Chondrocyte (in vitro differentiated cells): ENCODE measurements around the gene NPAS2. TPM values are rescaled to one million over a fixed set of nuclear protein-coding genes. Genes with fewer than 3 reads are reported as not detected.

Experiments
- DNase-seq: peaks from one replicate; pipeline ENCODE4 v3.0.0; 2021; ENCODE audit warnings: mixed read lengths, low spot score
- H3K27ac Mint-ChIP-seq: one replicate; pipeline ENCODE4 v1.8.0; 2021; ENCODE audit warnings: mild to moderate bottlenecking, moderate library complexity, mixed read lengths; ENCODE audit not compliant: unreplicated experiment
- H3K27me3 Mint-ChIP-seq: 2 replicates; pipeline ENCODE4 v1.8.0; 2021; ENCODE audit warnings: low read depth, mixed read lengths
- H3K36me3 Mint-ChIP-seq: 2 replicates; pipeline ENCODE4 v1.8.0; 2021; ENCODE audit warnings: low read depth, mixed read lengths
- H3K4me1 Mint-ChIP-seq: 2 replicates; pipeline ENCODE4 v1.8.0; 2021; ENCODE audit warnings: low read depth, mild to moderate bottlenecking, mixed read lengths
- H3K4me3 Mint-ChIP-seq: one replicate; pipeline ENCODE4 v1.8.0; 2021; ENCODE audit warnings: mild to moderate bottlenecking, moderate library complexity, mixed read lengths; ENCODE audit not compliant: unreplicated experiment
- H3K9me3 Mint-ChIP-seq: 2 replicates; pipeline ENCODE4 v1.8.0; 2021; ENCODE audit warnings: low read depth, mixed read lengths
- total RNA-seq: library from RNA; stranded (reverse); gene quantifications from 3 replicates; pipeline ENCODE4 v1.2.1, GENCODE V29; 2021
- TF ChIP-seq, protein P1 (sequence below): fragments of 200-600 bp; sonication (generic); IDR thresholded peaks from 2 replicates; pipeline ENCODE4 v1.5.0; 2021; ENCODE audit warnings: antibody characterized with exemption, mild to moderate bottlenecking, moderate library complexity

The NPAS2 gene
- total RNA-seq, 1 donor from 2014 or later, result 25.6 TPM

GRCh38 chr2:100833331-100833730, 13.4 kb downstream of the NPAS2 start:
- no peak for DNase-seq
- peaks cover 38% of the 10 kb centered on the region for H3K4me1 Mint-ChIP-seq
- peaks cover under 1% of the 10 kb centered on the region for H3K9me3 Mint-ChIP-seq
- TF ChIP-seq, protein P1, sequence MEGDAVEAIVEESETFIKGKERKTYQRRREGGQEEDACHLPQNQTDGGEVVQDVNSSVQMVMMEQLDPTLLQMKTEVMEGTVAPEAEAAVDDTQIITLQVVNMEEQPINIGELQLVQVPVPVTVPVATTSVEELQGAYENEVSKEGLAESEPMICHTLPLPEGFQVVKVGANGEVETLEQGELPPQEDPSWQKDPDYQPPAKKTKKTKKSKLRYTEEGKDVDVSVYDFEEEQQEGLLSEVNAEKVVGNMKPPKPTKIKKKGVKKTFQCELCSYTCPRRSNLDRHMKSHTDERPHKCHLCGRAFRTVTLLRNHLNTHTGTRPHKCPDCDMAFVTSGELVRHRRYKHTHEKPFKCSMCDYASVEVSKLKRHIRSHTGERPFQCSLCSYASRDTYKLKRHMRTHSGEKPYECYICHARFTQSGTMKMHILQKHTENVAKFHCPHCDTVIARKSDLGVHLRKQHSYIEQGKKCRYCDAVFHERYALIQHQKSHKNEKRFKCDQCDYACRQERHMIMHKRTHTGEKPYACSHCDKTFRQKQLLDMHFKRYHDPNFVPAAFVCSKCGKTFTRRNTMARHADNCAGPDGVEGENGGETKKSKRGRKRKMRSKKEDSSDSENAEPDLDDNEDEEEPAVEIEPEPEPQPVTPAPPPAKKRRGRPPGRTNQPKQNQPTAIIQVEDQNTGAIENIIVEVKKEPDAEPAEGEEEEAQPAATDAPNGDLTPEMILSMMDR, result no peak
- no peak overlapping the region for H3K27ac Mint-ChIP-seq
- H3K4me3 Mint-ChIP-seq, result no peak overlapping the region
- H3K27me3 Mint-ChIP-seq, result no peaks in the 10 kb centered on the region
- peaks cover under 1% of the 10 kb centered on the region for H3K36me3 Mint-ChIP-seq

DNA sequence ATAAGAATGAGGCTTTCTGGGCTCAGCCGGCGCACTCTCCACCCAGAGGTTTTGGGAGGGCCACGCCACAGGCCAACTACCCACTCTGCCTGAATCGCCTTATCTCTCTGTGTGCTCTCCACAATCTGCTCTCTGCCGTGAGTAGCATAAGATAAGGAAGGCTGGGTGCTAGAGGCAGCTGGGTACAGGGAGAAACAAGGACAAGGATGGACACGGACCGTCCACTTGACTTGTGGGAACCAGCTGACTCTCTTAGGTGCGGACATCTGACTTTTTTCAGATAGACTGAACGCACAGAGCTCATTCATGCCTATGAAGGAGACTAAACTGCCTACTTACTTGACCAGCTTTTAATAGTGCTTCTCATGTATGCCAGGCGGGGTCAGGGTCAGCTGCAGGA, 14.3 kb downstream of the NPAS2 start:
- no peak overlapping the region for H3K4me3 Mint-ChIP-seq
- no peaks in the 10 kb centered on the region for H3K36me3 Mint-ChIP-seq
- no peaks in the 10 kb centered on the region for H3K9me3 Mint-ChIP-seq
- H3K27me3 Mint-ChIP-seq, result no peaks in the 10 kb centered on the region
- peaks cover 38% of the 10 kb centered on the region for H3K4me1 Mint-ChIP-seq
- no peak for DNase-seq
- TF ChIP-seq, protein P1, result no peak
- H3K27ac Mint-ChIP-seq, result no peak overlapping the region

DNA sequence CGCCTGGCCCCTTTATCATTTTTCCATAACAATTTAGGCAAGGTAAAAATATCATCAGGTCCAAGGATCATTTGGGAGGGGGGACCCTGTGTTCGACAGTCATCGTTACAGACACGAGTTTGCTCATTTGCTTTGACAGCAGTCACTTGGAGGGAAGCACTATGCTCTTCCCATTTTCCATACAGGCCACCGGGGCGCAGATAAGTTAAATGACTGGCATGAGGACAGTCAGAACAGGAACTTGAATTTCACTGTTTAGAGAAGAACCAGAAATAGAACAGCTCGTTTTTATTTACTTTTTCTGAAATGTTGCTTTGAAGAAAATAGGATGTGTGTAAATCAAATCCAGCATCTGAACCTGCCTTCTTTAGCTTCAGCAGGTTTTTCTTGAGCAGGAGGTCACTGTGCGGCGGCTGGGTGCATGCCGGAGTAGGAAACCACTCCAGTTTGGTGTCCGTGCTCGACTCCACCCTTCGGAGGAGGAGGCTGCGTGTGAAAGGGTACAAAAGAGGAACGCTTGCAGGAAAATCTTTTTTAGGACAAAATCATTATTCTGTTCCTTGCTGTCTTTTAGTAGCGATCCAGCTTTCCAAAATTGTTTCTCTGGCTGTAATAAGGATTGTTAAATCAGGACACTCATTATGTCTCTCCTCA, 15.2 kb downstream of the NPAS2 start:
- no peak for DNase-seq
- no peak overlapping the region for H3K27ac Mint-ChIP-seq
- H3K4me3 Mint-ChIP-seq, result no peak overlapping the region
- H3K27me3 Mint-ChIP-seq, result no peaks in the 10 kb centered on the region
- TF ChIP-seq, protein P1, result no peak
- peaks cover 38% of the 10 kb centered on the region for H3K4me1 Mint-ChIP-seq
- H3K9me3 Mint-ChIP-seq, result no peaks in the 10 kb centered on the region
- no peaks in the 10 kb centered on the region for H3K36me3 Mint-ChIP-seq

DNA sequence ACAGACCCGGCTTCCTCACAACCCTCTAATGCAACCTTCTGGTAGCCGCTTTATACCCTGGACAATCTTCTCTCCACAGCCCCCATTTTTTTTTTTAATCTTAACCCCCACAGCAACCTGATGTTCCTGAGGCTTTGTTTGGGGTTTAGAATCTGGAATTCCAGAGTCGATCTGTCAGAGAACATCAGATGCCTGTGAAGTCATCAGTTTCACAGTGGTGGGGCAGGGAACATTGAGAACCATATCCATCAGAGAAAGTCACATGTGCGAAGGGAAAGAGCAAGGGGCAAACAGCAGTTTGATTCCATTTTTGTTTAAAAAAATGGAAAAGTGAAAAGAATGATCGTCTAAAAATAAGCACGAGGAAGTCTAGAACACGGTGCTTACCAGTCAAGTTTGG, 20.6 kb downstream of the NPAS2 start:
- TF ChIP-seq, protein P1, result no peak
- Mint-ChIP-seq H3K36me3 (peaks cover 1% of the 10 kb centered on the region), H3K4me1 (peaks cover 15% of the 10 kb centered on the region)

GRCh38 chr2:100842241-100842922, 22.4 kb downstream of the NPAS2 start:
- TF ChIP-seq, protein P1, result no peak
- Mint-ChIP-seq H3K4me3 (no peak overlapping the region), H3K9me3 (no peaks in the 10 kb centered on the region), H3K36me3 (peaks cover 1% of the 10 kb centered on the region), H3K27ac (no peak overlapping the region), H3K27me3 (no peaks in the 10 kb centered on the region), H3K4me1 (peaks cover 17% of the 10 kb centered on the region)
- no peak for DNase-seq

More for the DNA sequence above, 20.6 kb downstream of the NPAS2 start:
- peak overlapping the region; percentile 42 for H3K27ac Mint-ChIP-seq
- DNase-seq, result no peak
- no peaks in the 10 kb centered on the region for H3K9me3 Mint-ChIP-seq
- no peaks in the 10 kb centered on the region for H3K27me3 Mint-ChIP-seq
- no peak overlapping the region for H3K4me3 Mint-ChIP-seq
